ENCODE data around the gene TUBGCP6. TPM values are rescaled to one million over a fixed set of nuclear protein-coding genes. Genes with fewer than 3 reads are reported as not detected.

The TUBGCP6 gene
- total RNA-seq, 1 experiment from 2014 or later, result 32.2 TPM

- DNase-seq (ENCODE audit: low spot score), result no peak
Measured at GRCh38 chr22:50197000-50197800, 47.6 kb downstream of the TUBGCP6 start.

- DNase-seq (ENCODE audit: low spot score), result no peak
Measured at GRCh38 chr22:50196256-50196655, 48.6 kb downstream of the TUBGCP6 start.

- DNase-seq (ENCODE audit: low spot score), result no peak
Measured at GRCh38 chr22:50194037-50194805, 50.6 kb downstream of the TUBGCP6 start.

GRCh38 chr22:50193621-50194020 is 51.2 kb downstream of the TUBGCP6 start:
- DNase-seq (ENCODE audit: low spot score), result no peak

GRCh38 chr22:50192436-50193204 is 52.2 kb downstream of the TUBGCP6 start:
- no peak for DNase-seq (ENCODE audit: low spot score)

GRCh38 chr22:50190941-50191741 is 53.7 kb downstream of the TUBGCP6 start:
- DNase-seq (ENCODE audit: low spot score), result no peak

GRCh38 chr22:50190182-50190940 is 54.5 kb downstream of the TUBGCP6 start:
- DNase-seq (ENCODE audit: low spot score), result peak; percentile 84

- DNase-seq (ENCODE audit: low spot score), result no peak
Measured at GRCh38 chr22:50189849-50190181, 55.0 kb downstream of the TUBGCP6 start.

- DNase-seq (ENCODE audit: low spot score), result peak; percentile 55
Measured at GRCh38 chr22:50189184-50189848, 55.5 kb downstream of the TUBGCP6 start.

- DNase-seq (ENCODE audit: low spot score), result no peak
Measured at GRCh38 chr22:50188356-50188755, 56.5 kb downstream of the TUBGCP6 start.

GRCh38 chr22:50186761-50187523 is 57.9 kb downstream of the TUBGCP6 start:
- no peak for DNase-seq (ENCODE audit: low spot score)

- no peak for DNase-seq (ENCODE audit: low spot score)
Measured at GRCh38 chr22:50186181-50186714, 58.6 kb downstream of the TUBGCP6 start.

GRCh38 chr22:50185375-50186087 is 59.3 kb downstream of the TUBGCP6 start, which contains the start of gene TRABD:
TRABD (plus strand) TSS chr22:50185913; CDS start chr22:50193061, 7,148 bp downstream.
- DNase-seq (ENCODE audit: low spot score), result peak; percentile 70

- DNase-seq (ENCODE audit: low spot score), result no peak
Measured at GRCh38 chr22:50184902-50185374, 59.9 kb downstream of the TUBGCP6 start.

- DNase-seq (ENCODE audit: low spot score), result peak; percentile 64
Measured at GRCh38 chr22:50184004-50184901, 60.6 kb downstream of the TUBGCP6 start.

- no peak for DNase-seq (ENCODE audit: low spot score)
Measured at GRCh38 chr22:50183141-50183971, 61.5 kb downstream of the TUBGCP6 start.
